HepG2 (cell line): ENCODE results near the gene C3orf38. TPM values are rescaled to one million over a fixed set of nuclear protein-coding genes. Genes with fewer than 3 reads are reported as not detected.
A peak's percentile ranks its signal among the peaks of the same experiment; 100 is the strongest.

Experiments
- GLI4 ChIP-seq: sonication (generic); formaldehyde crosslinking; IDR thresholded peaks from 2 replicates; pipeline ENCODE4 v1.5.1; 2020; ENCODE audit warnings: missing genetic modification reagents, mild to moderate bottlenecking, moderate library complexity, borderline replicate concordance
- HDAC1 ChIP-seq: sonication (generic); formaldehyde crosslinking; IDR thresholded peaks from 2 replicates; pipeline ENCODE4 v1.5.1; 2020; ENCODE audit warnings: mild to moderate bottlenecking, missing genetic modification reagents
- HMG20B ChIP-seq: conservative IDR thresholded peaks from 2 replicates; pipeline ENCODE4 v1.6.1; 2016; ENCODE audit warnings: missing genetic modification reagents, missing compliant biosample characterization
- JDP2 ChIP-seq: sonication (generic); formaldehyde crosslinking; IDR thresholded peaks from 2 replicates; pipeline ENCODE4 v1.8.1; 2022; ENCODE audit warnings: missing genetic modification reagents, borderline replicate concordance
- KAT7 ChIP-seq: IDR thresholded peaks from 2 replicates; pipeline ENCODE4 v1.6.1; 2018; ENCODE audit warnings: borderline replicate concordance, missing compliant biosample characterization
- KDM3A ChIP-seq: IDR thresholded peaks from 2 replicates; pipeline ENCODE4 v1.6.1; 2018; ENCODE audit warnings: low read depth, missing compliant biosample characterization
- KLF6 ChIP-seq: IDR thresholded peaks from 2 replicates; pipeline ENCODE4 v1.8.0; 2016; ENCODE audit warnings: missing biosample characterization, missing genetic modification reagents
- MTF1 ChIP-seq: sonication (generic); formaldehyde crosslinking; IDR thresholded peaks from 2 replicates; pipeline ENCODE4 v1.5.0; 2020; ENCODE audit warnings: missing genetic modification reagents
- NFE2 ChIP-seq: sonication (generic); formaldehyde crosslinking; IDR thresholded peaks from 2 replicates; pipeline ENCODE4 v1.4.0; 2020; ENCODE audit warnings: missing genetic modification reagents
- PCBP2 ChIP-seq: fragments of 200-400 bp; formaldehyde crosslinking; optimal IDR thresholded peaks from 2 replicates; pipeline ENCODE3; 2018; ENCODE audit warnings: low read length, low read depth; ENCODE audit not compliant: poor library complexity, severe bottlenecking
- RXRA ChIP-seq: sonication (generic); formaldehyde crosslinking; IDR thresholded peaks from 2 replicates; pipeline ENCODE4 v1.5.1; 2020; ENCODE audit warnings: missing genetic modification reagents
- SIN3B ChIP-seq: fragments of 150-350 bp; IDR thresholded peaks from 2 replicates; pipeline ENCODE4 v1.6.1; 2014; ENCODE audit warnings: low read length
- TP53 ChIP-seq: sonication (generic); formaldehyde crosslinking; conservative IDR thresholded peaks from 2 replicates; pipeline ENCODE4 v1.4.0; 2020; ENCODE audit warnings: missing genetic modification reagents
- YY1 ChIP-seq: IDR thresholded peaks from 2 replicates; pipeline ENCODE4 v1.6.1; 2011; ENCODE audit warnings: low read length, low read depth, moderate library complexity, mild to moderate bottlenecking; ENCODE audit not compliant: insufficient read depth, insufficient replicate concordance
- ZNF501 ChIP-seq: sonication (generic); formaldehyde crosslinking; IDR thresholded peaks from 2 replicates; pipeline ENCODE4 v1.5.1; 2020; ENCODE audit warnings: mild to moderate bottlenecking, moderate library complexity, missing genetic modification reagents
- ZNF615 ChIP-seq: sonication (generic); formaldehyde crosslinking; IDR thresholded peaks from 2 replicates; pipeline ENCODE4 v1.5.0; 2020; ENCODE audit warnings: mild to moderate bottlenecking, missing genetic modification reagents, borderline replicate concordance
- ZNF674 ChIP-seq: sonication (generic); formaldehyde crosslinking; IDR thresholded peaks from 2 replicates; pipeline ENCODE4 v1.5.0; 2020; ENCODE audit warnings: low read depth, mild to moderate bottlenecking, missing genetic modification reagents
- polyA plus RNA-seq, 8 experiments: library from polyadenylated mRNA; depleted of rRNA in 3 of 8; stranded (reverse) in 7 of 8; unstranded in 1 of 8; fragments of >200 nt; fragmentation: Illumina TruSeq in 4 of 8; extraction: Trizol in 4 of 8; gene quantifications; 2 replicates each; pipeline versions ENCODE4 v1.2.1 to v1.2.3, GENCODE V29; 2011 to 2016; ENCODE audit warnings: low read depth in 4 of 8, missing spikeins in 1 of 8, mixed read lengths in 1 of 8; ENCODE audit not compliant: insufficient read depth in 1 of 8
- total RNA-seq, 5 experiments: library from RNA; depleted of rRNA; stranded (reverse); fragments of >200 nt; fragmentation: Illumina TruSeq; extraction: Trizol; gene quantifications; 2 replicates each; pipeline ENCODE4 v1.2.3, GENCODE V29; 2016; ENCODE audit warnings: low read depth in 1 of 5
- TF ChIP-seq, protein P1 (sequence below): sonication (generic); formaldehyde crosslinking; IDR thresholded peaks from 2 replicates; pipeline ENCODE4 v1.8.0; 2022; ENCODE audit warnings: mild to moderate bottlenecking, missing genetic modification reagents; ENCODE audit not compliant: insufficient replicate concordance
- TF ChIP-seq, protein P2 (sequence below): sonication (generic); formaldehyde crosslinking; IDR thresholded peaks from 2 replicates; pipeline ENCODE4 v1.5.0; 2020; ENCODE audit warnings: mild to moderate bottlenecking, low read depth, missing genetic modification reagents, borderline replicate concordance
- TF ChIP-seq, protein P3 (sequence below): sonication (generic); formaldehyde crosslinking; IDR thresholded peaks from 2 replicates; pipeline ENCODE4 v1.5.0; 2020; ENCODE audit warnings: missing genetic modification reagents, mild to moderate bottlenecking, borderline replicate concordance
- TF ChIP-seq, protein P4 (sequence below): sonication (generic); formaldehyde crosslinking; IDR thresholded peaks from 2 replicates; pipeline ENCODE4 v1.9.0; 2021; ENCODE audit warnings: missing genetic modification reagents, mild to moderate bottlenecking, borderline replicate concordance
- TF ChIP-seq, protein P5 (sequence below): IDR thresholded peaks from 2 replicates; pipeline ENCODE4 v1.6.1; 2012; ENCODE audit warnings: low read length, improper control_type of control experiment

Gene C3orf38
- total and polyA plus RNA-seq, 2 of the 13 experiments (the other 11 are each of a cell fraction or from before 2014, with no cell fraction given): 6.0 to 17.5 TPM

DNA sequence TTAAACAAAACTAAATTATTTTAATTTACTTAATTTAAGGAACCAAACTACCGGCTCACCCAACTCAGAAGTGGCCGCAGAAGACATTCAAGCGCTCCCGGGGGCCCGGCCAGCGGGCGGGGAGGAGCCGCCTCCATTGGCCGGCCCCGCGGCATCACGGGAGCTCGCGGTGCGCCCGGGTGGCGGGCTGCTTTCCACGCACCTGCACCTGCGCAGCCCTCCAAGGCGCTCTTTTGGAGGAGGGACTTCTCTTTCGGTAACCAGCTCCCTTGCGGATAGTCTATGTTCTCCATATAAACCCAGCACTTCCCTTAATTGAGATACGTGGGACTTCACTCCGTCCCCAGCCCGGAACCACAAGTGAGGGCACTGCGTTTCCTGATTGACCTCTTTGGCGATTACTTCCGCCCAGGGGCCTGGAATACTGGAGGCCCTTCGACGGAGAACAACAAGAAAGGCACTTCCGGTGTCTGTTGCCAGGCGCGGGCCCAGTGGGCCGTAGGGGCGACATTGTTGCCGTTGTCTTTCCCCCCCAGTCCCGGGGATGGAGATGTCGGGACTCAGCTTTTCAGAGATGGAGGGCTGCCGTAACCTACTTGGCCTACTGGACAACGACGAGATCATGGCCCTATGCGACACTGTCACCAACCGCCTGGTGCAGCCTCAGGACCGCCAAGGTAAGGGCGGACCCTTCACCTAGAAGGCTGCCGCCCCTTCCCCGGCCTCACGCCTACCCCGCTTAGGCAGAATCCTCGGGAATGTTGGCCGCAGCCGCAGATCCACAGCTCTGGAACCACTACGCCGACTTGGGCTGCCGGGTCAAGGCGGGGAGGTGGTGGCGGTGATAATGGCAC is at the start of gene C3orf38 (continued):
- TF ChIP-seq PCBP2 (no peak), ZNF674 (no peak), KDM3A (CRISPR knock-in tag) (no peak), YY1 (peak; percentile 85), HMG20B (CRISPR knock-in tag) (peak; percentile 72), KAT7 (CRISPR knock-in tag) (peak; percentile 76), ZNF615 (CRISPR knock-in tag) (no peak), SIN3B (peak; percentile 85), KLF6 (CRISPR knock-in tag) (no peak), HDAC1 (CRISPR knock-in tag) (peak; percentile 88), ZNF501 (peak; percentile 81), GLI4 (CRISPR knock-in tag) (peak; percentile 86; the same call in 1 of the 2 replicates), TP53 (CRISPR knock-in tag) (no peak), JDP2 (CRISPR knock-in tag) (no peak), RXRA (CRISPR knock-in tag) (peak; percentile 69), NFE2 (no peak), MTF1 (CRISPR knock-in tag) (no peak)
- TF ChIP-seq, protein P1, sequence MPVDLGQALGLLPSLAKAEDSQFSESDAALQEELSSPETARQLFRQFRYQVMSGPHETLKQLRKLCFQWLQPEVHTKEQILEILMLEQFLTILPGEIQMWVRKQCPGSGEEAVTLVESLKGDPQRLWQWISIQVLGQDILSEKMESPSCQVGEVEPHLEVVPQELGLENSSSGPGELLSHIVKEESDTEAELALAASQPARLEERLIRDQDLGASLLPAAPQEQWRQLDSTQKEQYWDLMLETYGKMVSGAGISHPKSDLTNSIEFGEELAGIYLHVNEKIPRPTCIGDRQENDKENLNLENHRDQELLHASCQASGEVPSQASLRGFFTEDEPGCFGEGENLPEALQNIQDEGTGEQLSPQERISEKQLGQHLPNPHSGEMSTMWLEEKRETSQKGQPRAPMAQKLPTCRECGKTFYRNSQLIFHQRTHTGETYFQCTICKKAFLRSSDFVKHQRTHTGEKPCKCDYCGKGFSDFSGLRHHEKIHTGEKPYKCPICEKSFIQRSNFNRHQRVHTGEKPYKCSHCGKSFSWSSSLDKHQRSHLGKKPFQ: peak; percentile 74
- TF ChIP-seq, protein P2, sequence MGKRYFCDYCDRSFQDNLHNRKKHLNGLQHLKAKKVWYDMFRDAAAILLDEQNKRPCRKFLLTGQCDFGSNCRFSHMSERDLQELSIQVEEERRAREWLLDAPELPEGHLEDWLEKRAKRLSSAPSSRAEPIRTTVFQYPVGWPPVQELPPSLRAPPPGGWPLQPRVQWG: no peak
- TF ChIP-seq, protein P3, sequence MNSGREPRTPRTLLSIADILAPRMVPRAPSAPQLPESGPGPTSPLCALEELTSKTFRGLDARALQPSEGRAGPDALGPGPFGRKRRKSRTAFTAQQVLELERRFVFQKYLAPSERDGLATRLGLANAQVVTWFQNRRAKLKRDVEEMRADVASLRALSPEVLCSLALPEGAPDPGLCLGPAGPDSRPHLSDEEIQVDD (CRISPR knock-in tag): no peak; the same call in 1 of the 2 replicates
- TF ChIP-seq, protein P4, sequence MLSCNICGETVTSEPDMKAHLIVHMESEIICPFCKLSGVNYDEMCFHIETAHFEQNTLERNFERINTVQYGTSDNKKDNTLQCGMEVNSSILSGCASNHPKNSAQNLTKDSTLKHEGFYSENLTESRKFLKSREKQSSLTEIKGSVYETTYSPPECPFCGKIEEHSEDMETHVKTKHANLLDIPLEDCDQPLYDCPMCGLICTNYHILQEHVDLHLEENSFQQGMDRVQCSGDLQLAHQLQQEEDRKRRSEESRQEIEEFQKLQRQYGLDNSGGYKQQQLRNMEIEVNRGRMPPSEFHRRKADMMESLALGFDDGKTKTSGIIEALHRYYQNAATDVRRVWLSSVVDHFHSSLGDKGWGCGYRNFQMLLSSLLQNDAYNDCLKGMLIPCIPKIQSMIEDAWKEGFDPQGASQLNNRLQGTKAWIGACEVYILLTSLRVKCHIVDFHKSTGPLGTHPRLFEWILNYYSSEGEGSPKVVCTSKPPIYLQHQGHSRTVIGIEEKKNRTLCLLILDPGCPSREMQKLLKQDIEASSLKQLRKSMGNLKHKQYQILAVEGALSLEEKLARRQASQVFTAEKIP (CRISPR knock-in tag): no peak
- TF ChIP-seq, protein P5, sequence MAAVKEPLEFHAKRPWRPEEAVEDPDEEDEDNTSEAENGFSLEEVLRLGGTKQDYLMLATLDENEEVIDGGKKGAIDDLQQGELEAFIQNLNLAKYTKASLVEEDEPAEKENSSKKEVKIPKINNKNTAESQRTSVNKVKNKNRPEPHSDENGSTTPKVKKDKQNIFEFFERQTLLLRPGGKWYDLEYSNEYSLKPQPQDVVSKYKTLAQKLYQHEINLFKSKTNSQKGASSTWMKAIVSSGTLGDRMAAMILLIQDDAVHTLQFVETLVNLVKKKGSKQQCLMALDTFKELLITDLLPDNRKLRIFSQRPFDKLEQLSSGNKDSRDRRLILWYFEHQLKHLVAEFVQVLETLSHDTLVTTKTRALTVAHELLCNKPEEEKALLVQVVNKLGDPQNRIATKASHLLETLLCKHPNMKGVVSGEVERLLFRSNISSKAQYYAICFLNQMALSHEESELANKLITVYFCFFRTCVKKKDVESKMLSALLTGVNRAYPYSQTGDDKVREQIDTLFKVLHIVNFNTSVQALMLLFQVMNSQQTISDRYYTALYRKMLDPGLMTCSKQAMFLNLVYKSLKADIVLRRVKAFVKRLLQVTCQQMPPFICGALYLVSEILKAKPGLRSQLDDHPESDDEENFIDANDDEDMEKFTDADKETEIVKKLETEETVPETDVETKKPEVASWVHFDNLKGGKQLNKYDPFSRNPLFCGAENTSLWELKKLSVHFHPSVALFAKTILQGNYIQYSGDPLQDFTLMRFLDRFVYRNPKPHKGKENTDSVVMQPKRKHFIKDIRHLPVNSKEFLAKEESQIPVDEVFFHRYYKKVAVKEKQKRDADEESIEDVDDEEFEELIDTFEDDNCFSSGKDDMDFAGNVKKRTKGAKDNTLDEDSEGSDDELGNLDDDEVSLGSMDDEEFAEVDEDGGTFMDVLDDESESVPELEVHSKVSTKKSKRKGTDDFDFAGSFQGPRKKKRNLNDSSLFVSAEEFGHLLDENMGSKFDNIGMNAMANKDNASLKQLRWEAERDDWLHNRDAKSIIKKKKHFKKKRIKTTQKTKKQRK: no peak
